GM19463 (cell line): ENCODE measurements around the gene SLC29A1.
"Not testable (repeated sequence)": the region's sequence is repeated elsewhere in the genome, so short reads cannot be mapped to it uniquely, and the experiment has no call there.

Experiments used
- ATAC-seq: cut with Tn5 transposase; IDR thresholded peaks from one replicate; pipeline ENCODE4 v1.9.1; 2021; ENCODE audit warnings: mild to moderate bottlenecking, moderate library complexity; ENCODE audit not compliant: unreplicated experiment

The SLC29A1 gene

GRCh38 chr6:44221291-44221960 lies 2.0 kb upstream of the SLC29A1 start:
- peak; percentile 46 for ATAC-seq

- ATAC-seq, result no peak
Measured at GRCh38 chr6:44221961-44222335, 1.4 kb upstream of the SLC29A1 start.

GRCh38 chr6:44222486-44223318 lies 693 bp upstream of the SLC29A1 start:
- peak; percentile 4 for ATAC-seq

GRCh38 chr6:44224029-44224964 lies 902 bp downstream of the SLC29A1 start:
- ATAC-seq, result no peak

- no peak for ATAC-seq
Measured at GRCh38 chr6:44224965-44225305, 1.5 kb downstream of the SLC29A1 start.

- ATAC-seq, result no peak
Measured at GRCh38 chr6:44225579-44226325, 2.4 kb downstream of the SLC29A1 start.

GRCh38 chr6:44226368-44227147 lies 3.2 kb downstream of the SLC29A1 start:
- no peak for ATAC-seq

- ATAC-seq, result no peak
Measured at GRCh38 chr6:44227148-44227793, 3.9 kb downstream of the SLC29A1 start.

GRCh38 chr6:44228031-44228430 lies 4.6 kb downstream of the SLC29A1 start:
- no peak for ATAC-seq

GRCh38 chr6:44228433-44228832 lies 5.0 kb downstream of the SLC29A1 start:
- no peak for ATAC-seq

- no peak for ATAC-seq
Measured at GRCh38 chr6:44228836-44229235, 5.4 kb downstream of the SLC29A1 start.

GRCh38 chr6:44229376-44230033 lies 6.1 kb downstream of the SLC29A1 start:
- ATAC-seq, result no peak

- ATAC-seq, result no peak
Measured at GRCh38 chr6:44230034-44230675, 6.8 kb downstream of the SLC29A1 start.

GRCh38 chr6:44231426-44231825 lies 8.0 kb downstream of the SLC29A1 start:
- not testable (repeated sequence) for ATAC-seq

- ATAC-seq, result no peak
Measured at GRCh38 chr6:44232676-44233566, 9.5 kb downstream of the SLC29A1 start.

GRCh38 chr6:44233567-44234100 lies 10.2 kb downstream of the SLC29A1 start:
- ATAC-seq, result no peak
